ENCODE results near the gene TMEM175.
A peak's percentile ranks its signal among the peaks of the same experiment; 100 is the strongest.

TMEM175 gene

GRCh38 chr4:892780-893179 is 39.5 kb upstream of the TMEM175 start:
- H3K4me3 ChIP-seq (ENCODE audit: low read depth, low read length), result no peak overlapping the region
- DNase-seq (ENCODE audit: low read depth), result no peak
- no peak for TF ChIP-seq CTCF (IDR thresholded peaks at IDR 0.05; ENCODE audit: low read depth, low read length, missing control alignments)

- TF ChIP-seq CTCF (IDR thresholded peaks at IDR 0.05; ENCODE audit: low read depth, low read length, missing control alignments), result no peak
- DNase-seq (ENCODE audit: low read depth), result no peak
- H3K4me3 ChIP-seq (ENCODE audit: low read depth, low read length), result no peak overlapping the region
Observed at GRCh38 chr4:893276-893994, 38.8 kb upstream of the TMEM175 start.

GRCh38 chr4:893995-894705 is 38.1 kb upstream of the TMEM175 start:
- DNase-seq (ENCODE audit: low read depth), result no peak
- no peak for TF ChIP-seq CTCF (IDR thresholded peaks at IDR 0.05; ENCODE audit: low read depth, low read length, missing control alignments)
- no peak overlapping the region for H3K4me3 ChIP-seq (ENCODE audit: low read depth, low read length)

GRCh38 chr4:895596-895995 is 36.7 kb upstream of the TMEM175 start:
- no peak for DNase-seq (ENCODE audit: low read depth)
- no peak for TF ChIP-seq CTCF (IDR thresholded peaks at IDR 0.05; ENCODE audit: low read depth, low read length, missing control alignments)

GRCh38 chr4:896216-896615 is 36.0 kb upstream of the TMEM175 start:
- DNase-seq (ENCODE audit: low read depth), result no peak

More at GRCh38 chr4:895596-895995, 36.7 kb upstream of the TMEM175 start:
- H3K4me3 ChIP-seq (ENCODE audit: low read depth, low read length), result no peak overlapping the region

GRCh38 chr4:896630-897029 is 35.6 kb upstream of the TMEM175 start:
- no peak for TF ChIP-seq CTCF (IDR thresholded peaks at IDR 0.05; ENCODE audit: low read depth, low read length, missing control alignments)
- no peak overlapping the region for H3K4me3 ChIP-seq (ENCODE audit: low read depth, low read length)
- DNase-seq (ENCODE audit: low read depth), result no peak

More at GRCh38 chr4:896216-896615, 36.0 kb upstream of the TMEM175 start:
- peak; percentile 8 for TF ChIP-seq CTCF (IDR thresholded peaks at IDR 0.05; ENCODE audit: low read depth, low read length, missing control alignments)
- H3K4me3 ChIP-seq (ENCODE audit: low read depth, low read length), result no peak overlapping the region
